H9 (cell line): ENCODE results near the gene TRPM2. TPM values are rescaled to one million over a fixed set of nuclear protein-coding genes. Genes with fewer than 3 reads are reported as not detected.

Experiments
- DNase-seq: peaks from one replicate; pipeline ENCODE4 v3.0.0-alpha.2; 2017
- H2AFZ ChIP-seq: one replicate; pipeline ENCODE4 v1.6.1; 2013; ENCODE audit warnings: mild to moderate bottlenecking, low read length, control low read depth, moderate library complexity
- H2AK5ac ChIP-seq: 2 replicates; pipeline ENCODE4 v1.6.1; 2013; ENCODE audit warnings: low read length, control low read depth, mixed read lengths; ENCODE audit not compliant: insufficient read length
- H2BK120ac ChIP-seq: one replicate; pipeline ENCODE4 v1.6.1; 2013; ENCODE audit warnings: low read depth, mild to moderate bottlenecking, low read length, control low read depth, inconsistent platforms; ENCODE audit not compliant: poor library complexity, severe bottlenecking
- H2BK12ac ChIP-seq: 2 replicates; pipeline ENCODE4 v1.6.1; 2013; ENCODE audit warnings: low read length, control low read depth, mixed read lengths, low read depth; ENCODE audit not compliant: insufficient read length
- H2BK15ac ChIP-seq: 2 replicates; pipeline ENCODE4 v1.6.1; 2013; ENCODE audit warnings: low read depth, low read length, control low read depth
- H2BK20ac ChIP-seq: one replicate; pipeline ENCODE4 v1.6.1; 2013; ENCODE audit warnings: low read depth, mild to moderate bottlenecking, low read length, control low read depth, inconsistent platforms; ENCODE audit not compliant: poor library complexity, severe bottlenecking
- H2BK5ac ChIP-seq: 2 replicates; pipeline ENCODE4 v1.6.1; 2013; ENCODE audit warnings: low read length, control low read depth, mixed read lengths; ENCODE audit not compliant: insufficient read length
- H3K14ac ChIP-seq: 2 replicates; pipeline ENCODE4 v1.6.1; 2013; ENCODE audit warnings: low read length, control low read depth; ENCODE audit not compliant: insufficient read depth
- H3K18ac ChIP-seq: 2 replicates; pipeline ENCODE4 v1.6.1; 2013; ENCODE audit warnings: low read depth, mild to moderate bottlenecking, mixed read lengths, low read length, control low read depth; ENCODE audit not compliant: insufficient read length
- H3K23ac ChIP-seq: 2 replicates; pipeline ENCODE4 v1.6.1; 2013; ENCODE audit warnings: low read length, control low read depth, mixed read lengths, low read depth; ENCODE audit not compliant: insufficient read length
- H3K23me2 ChIP-seq: 2 replicates; pipeline ENCODE4 v1.6.1; 2013; ENCODE audit warnings: low read depth, mild to moderate bottlenecking, mixed read lengths, low read length, control low read depth; ENCODE audit not compliant: insufficient read length, poor library complexity, severe bottlenecking
- H3K27ac ChIP-seq: 2 replicates; pipeline ENCODE4 v1.5.1; 2013; ENCODE audit warnings: low read length, control low read depth, mixed read lengths, low read depth; ENCODE audit not compliant: insufficient read length
- H3K27me3 ChIP-seq: 2 replicates; pipeline ENCODE4 v1.6.1; 2013; ENCODE audit warnings: low read length, control low read depth, inconsistent platforms; ENCODE audit not compliant: insufficient read depth
- H3K4ac ChIP-seq: 2 replicates; pipeline ENCODE4 v1.6.1; 2013; ENCODE audit warnings: low read depth, mild to moderate bottlenecking, control low read depth, inconsistent platforms, low read length, moderate library complexity
- H3K4me1 ChIP-seq: 2 replicates; pipeline ENCODE4 v1.6.1; 2013; ENCODE audit warnings: low read length, control low read depth, inconsistent platforms; ENCODE audit not compliant: insufficient read depth
- H3K4me2 ChIP-seq: 2 replicates; pipeline ENCODE4 v1.6.1; 2013; ENCODE audit warnings: low read length, control low read depth, mixed read lengths; ENCODE audit not compliant: insufficient read length, insufficient read depth
- H3K56ac ChIP-seq: 2 replicates; pipeline ENCODE4 v1.6.1; 2013; ENCODE audit warnings: low read depth, mild to moderate bottlenecking, mixed read lengths, low read length, control low read depth; ENCODE audit not compliant: insufficient read length
- H3K79me1 ChIP-seq: 2 replicates; pipeline ENCODE4 v1.6.1; 2013; ENCODE audit warnings: low read depth, mild to moderate bottlenecking, moderate library complexity, low read length, control low read depth, inconsistent platforms; ENCODE audit not compliant: insufficient read depth, poor library complexity, severe bottlenecking
- H3K79me2 ChIP-seq: 2 replicates; pipeline ENCODE4 v1.6.1; 2013; ENCODE audit warnings: low read length, control low read depth, inconsistent platforms; ENCODE audit not compliant: insufficient read depth
- H3K9ac ChIP-seq: 2 replicates; pipeline ENCODE4 v1.6.1; 2013; ENCODE audit warnings: low read length, control low read depth, mixed read lengths; ENCODE audit not compliant: insufficient read length; ENCODE audit errors: extremely low read depth
- H3K9me3 ChIP-seq: one replicate; pipeline ENCODE4 v1.6.1; 2013; ENCODE audit warnings: low read depth, low read length, inconsistent platforms; ENCODE audit not compliant: control insufficient read depth
- H3T11ph ChIP-seq: one replicate; pipeline ENCODE4 v1.6.1; 2013; ENCODE audit warnings: mild to moderate bottlenecking, low read length, control low read depth, inconsistent platforms
- H4K20me1 ChIP-seq: one replicate; pipeline ENCODE4 v1.6.1; 2013; ENCODE audit not compliant: control insufficient read depth, insufficient read length, insufficient read depth
- H4K5ac ChIP-seq: 2 replicates; pipeline ENCODE4 v1.6.1; 2013; ENCODE audit warnings: low read depth, mild to moderate bottlenecking, mixed read lengths, low read length, control low read depth; ENCODE audit not compliant: insufficient read length
- H4K8ac ChIP-seq: replicated peaks from 2 replicates; pipeline ENCODE4 v1.6.1; 2013; ENCODE audit warnings: low read length, control low read depth, mixed read lengths, low read depth; ENCODE audit not compliant: insufficient read length
- H4K91ac ChIP-seq: 2 replicates; pipeline ENCODE4 v1.6.1; 2013; ENCODE audit warnings: low read depth, mild to moderate bottlenecking, moderate library complexity, mixed read lengths, low read length, control low read depth; ENCODE audit not compliant: insufficient read length
- H3K27ac Mint-ChIP-seq, 3 experiments: 2 replicates in 2 of 3; 3 replicates in 1 of 3; pipeline ENCODE4 v1.8.0; 2020 to 2021; ENCODE audit warnings: mixed read lengths in 3 of 3, mild to moderate bottlenecking in 1 of 3, moderate library complexity in 1 of 3
- H3K27me3 Mint-ChIP-seq: 2 replicates; pipeline ENCODE4 v1.8.0; 2021; ENCODE audit warnings: low read depth, mild to moderate bottlenecking, moderate library complexity, mixed read lengths
- H3K36me3 Mint-ChIP-seq, 3 experiments: 2 replicates in 2 of 3; 3 replicates in 1 of 3; pipeline ENCODE4 v1.8.0; 2020 to 2021; ENCODE audit warnings: low read depth in 3 of 3, mixed read lengths in 3 of 3; ENCODE audit not compliant: insufficient read depth in 1 of 3
- H3K4me1 Mint-ChIP-seq, 2 experiments: 2 replicates each; pipeline ENCODE4 v1.8.0; 2020; ENCODE audit warnings: mixed read lengths in 2 of 2
- H3K4me3 Mint-ChIP-seq, 2 experiments: 2 replicates in 1 of 2; 3 replicates in 1 of 2; pipeline ENCODE4 v1.8.0; 2020 to 2021; ENCODE audit warnings: mild to moderate bottlenecking in 2 of 2, mixed read lengths in 2 of 2, moderate library complexity in 1 of 2
- H3K9me3 Mint-ChIP-seq, 2 experiments: 2 replicates in 1 of 2; 3 replicates in 1 of 2; pipeline ENCODE4 v1.8.0; 2020; ENCODE audit warnings: mild to moderate bottlenecking in 2 of 2, mixed read lengths in 2 of 2, moderate library complexity in 1 of 2
- WGBS: extraction: QIAGEN DNeasy Blood & Tissue Kit; methylation state at CpG from one replicate; pipeline ENCODE4 v1.1.7; 2013; ENCODE audit warnings: missing lambda C conversion rate, low lambda C conversion rate, mixed read lengths; ENCODE audit not compliant: insufficient read length; ENCODE audit errors: extremely low coverage; 5-methylcytosine and 5-hydroxymethylcytosine counted together
- total RNA-seq: library from RNA; stranded (reverse); gene quantifications from 2 replicates; pipeline ENCODE4 v1.2.1, GENCODE V29; 2021
- TF ChIP-seq, protein P1 (sequence below): fragments of 200-600 bp; sonication (generic); conservative IDR thresholded peaks from 3 replicates; pipeline ENCODE4 v1.8.0; 2021; ENCODE audit warnings: antibody characterized with exemption, mild to moderate bottlenecking

TRPM2 gene
- total RNA-seq, 1 experiment from 2014 or later: 0.68 TPM

DNA sequence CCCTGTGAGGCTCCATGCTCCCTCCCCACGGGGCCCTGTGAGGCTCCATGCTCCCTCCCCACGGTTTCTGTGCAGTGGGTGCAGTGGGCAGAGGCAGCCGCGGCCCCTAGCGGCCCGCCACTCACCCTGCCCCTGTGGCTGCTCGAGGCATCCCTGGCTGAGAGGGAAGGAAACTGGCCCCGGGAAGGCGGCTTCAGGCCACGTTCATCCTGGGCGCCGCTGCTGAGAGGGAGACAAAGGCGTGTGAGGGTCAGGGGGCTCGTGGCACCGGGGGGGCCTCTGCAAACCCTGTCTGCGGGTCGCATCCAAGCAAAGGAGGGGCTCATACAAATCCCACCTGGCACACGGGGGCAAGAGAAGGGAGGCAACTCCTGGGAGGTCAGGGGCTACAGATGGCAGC, 22.7 kb upstream of the TRPM2 start:
- H3K4ac ChIP-seq: no peak overlapping the region
- H3K18ac ChIP-seq: no peak overlapping the region
- no peak overlapping the region for H4K5ac ChIP-seq
- no peak overlapping the region for H2BK15ac ChIP-seq
- no peak overlapping the region for H2BK120ac ChIP-seq
- H3K56ac ChIP-seq: no peak overlapping the region
- H3K79me1 ChIP-seq: no peaks in the 10 kb centered on the region
- H2AK5ac ChIP-seq: no peak overlapping the region
- H2BK5ac ChIP-seq: no peak overlapping the region
- no peak overlapping the region for H2BK12ac ChIP-seq
- no peaks in the 10 kb centered on the region for H3K4me1 ChIP-seq
- H3K23ac ChIP-seq: no peak overlapping the region
- H3K4me3 Mint-ChIP-seq: no peak overlapping the region
- whole genome bisulfite sequencing: no CpG with 5 or more reads among the region's 18 CpGs
- H3K4me1 Mint-ChIP-seq: 0 out of 4 replicates have a peak, but pooled peaks cover 0 to 3% of the 10 kb centered on the region in 2 experiments
- H3K27ac ChIP-seq: no peak overlapping the region
- no peaks in the 10 kb centered on the region for H3K27me3 Mint-ChIP-seq
- H4K91ac ChIP-seq: no peak overlapping the region
- peaks cover 0 to 5% (median 0%) of the 10 kb centered on the region in 3 experiments; a peak in 2 of 7 replicates for H3K36me3 Mint-ChIP-seq
- no peak for DNase-seq
- no peak overlapping the region for H2BK20ac ChIP-seq
- H3K27ac Mint-ChIP-seq: no peak overlapping the region
- H4K20me1 ChIP-seq: no peaks in the 10 kb centered on the region
- no peaks in the 10 kb centered on the region for H3K27me3 ChIP-seq
- H2AFZ ChIP-seq: no peak overlapping the region
- no peak overlapping the region for H3T11ph ChIP-seq
- no peak overlapping the region; the same call in 1 of the 2 replicates for H3K14ac ChIP-seq
- H3K23me2 ChIP-seq: no peaks in the 10 kb centered on the region
- H3K9me3 ChIP-seq: no peaks in the 10 kb centered on the region
- no peak overlapping the region for H3K4me2 ChIP-seq
- TF ChIP-seq, protein P1, sequence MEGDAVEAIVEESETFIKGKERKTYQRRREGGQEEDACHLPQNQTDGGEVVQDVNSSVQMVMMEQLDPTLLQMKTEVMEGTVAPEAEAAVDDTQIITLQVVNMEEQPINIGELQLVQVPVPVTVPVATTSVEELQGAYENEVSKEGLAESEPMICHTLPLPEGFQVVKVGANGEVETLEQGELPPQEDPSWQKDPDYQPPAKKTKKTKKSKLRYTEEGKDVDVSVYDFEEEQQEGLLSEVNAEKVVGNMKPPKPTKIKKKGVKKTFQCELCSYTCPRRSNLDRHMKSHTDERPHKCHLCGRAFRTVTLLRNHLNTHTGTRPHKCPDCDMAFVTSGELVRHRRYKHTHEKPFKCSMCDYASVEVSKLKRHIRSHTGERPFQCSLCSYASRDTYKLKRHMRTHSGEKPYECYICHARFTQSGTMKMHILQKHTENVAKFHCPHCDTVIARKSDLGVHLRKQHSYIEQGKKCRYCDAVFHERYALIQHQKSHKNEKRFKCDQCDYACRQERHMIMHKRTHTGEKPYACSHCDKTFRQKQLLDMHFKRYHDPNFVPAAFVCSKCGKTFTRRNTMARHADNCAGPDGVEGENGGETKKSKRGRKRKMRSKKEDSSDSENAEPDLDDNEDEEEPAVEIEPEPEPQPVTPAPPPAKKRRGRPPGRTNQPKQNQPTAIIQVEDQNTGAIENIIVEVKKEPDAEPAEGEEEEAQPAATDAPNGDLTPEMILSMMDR: no peak
- H4K8ac ChIP-seq: no peak overlapping the region
- no peaks in the 10 kb centered on the region for H3K79me2 ChIP-seq
- H3K9ac ChIP-seq: no peak overlapping the region
- H3K9me3 Mint-ChIP-seq: no peaks in the 10 kb centered on the region
